AG08395 (cell line): Measurements from ENCODE around the gene PHRF1.
A peak's percentile ranks its signal among the peaks of the same experiment; 100 is the strongest.
"Not testable (repeated sequence)": the region's sequence is repeated elsewhere in the genome, so short reads cannot be mapped to it uniquely, and the experiment has no call there.

Experiments used
- DNase-seq: peaks from one replicate; pipeline ENCODE4 v3.0.0; 2012; ENCODE audit warnings: mixed read lengths, low spot score

PHRF1 gene

DNA sequence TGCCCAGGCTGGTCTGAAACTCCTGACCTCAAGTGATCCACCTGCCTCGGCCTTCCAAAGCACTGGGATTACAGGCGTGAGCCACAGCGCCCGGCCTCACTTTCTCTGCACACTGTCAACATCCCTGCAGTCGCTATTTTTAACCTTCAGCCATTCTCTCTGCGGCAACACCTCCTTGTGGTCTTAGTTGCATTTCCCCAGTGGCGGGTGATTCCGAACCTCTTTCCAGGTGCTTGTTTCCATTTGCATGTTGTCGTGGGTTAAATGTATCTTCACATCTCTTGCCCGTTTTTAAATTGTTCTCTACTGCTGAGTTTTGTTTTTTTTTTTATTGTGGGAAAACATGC lies 52.9 kb downstream of the PHRF1 start:
- no peak for DNase-seq

DNA sequence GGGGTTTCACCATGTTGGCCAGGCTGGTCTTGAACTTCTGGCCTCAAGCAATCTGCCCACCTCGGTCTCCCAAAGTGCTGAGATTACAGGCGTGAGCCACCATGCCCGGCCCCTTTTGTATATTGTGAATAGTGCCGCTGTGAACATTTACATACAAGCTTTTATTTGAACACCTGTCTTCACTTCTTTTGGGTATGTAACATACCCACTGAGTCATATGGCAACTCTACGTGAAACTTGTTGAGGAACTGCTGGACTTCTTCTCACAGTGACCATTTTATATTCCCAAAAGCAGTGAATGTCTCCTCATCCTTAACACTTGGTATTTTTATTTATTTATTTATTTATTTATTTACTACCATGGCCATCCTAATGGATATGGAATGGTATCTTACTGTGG lies 54.6 kb downstream of the PHRF1 start:
- DNase-seq = no peak

DNA sequence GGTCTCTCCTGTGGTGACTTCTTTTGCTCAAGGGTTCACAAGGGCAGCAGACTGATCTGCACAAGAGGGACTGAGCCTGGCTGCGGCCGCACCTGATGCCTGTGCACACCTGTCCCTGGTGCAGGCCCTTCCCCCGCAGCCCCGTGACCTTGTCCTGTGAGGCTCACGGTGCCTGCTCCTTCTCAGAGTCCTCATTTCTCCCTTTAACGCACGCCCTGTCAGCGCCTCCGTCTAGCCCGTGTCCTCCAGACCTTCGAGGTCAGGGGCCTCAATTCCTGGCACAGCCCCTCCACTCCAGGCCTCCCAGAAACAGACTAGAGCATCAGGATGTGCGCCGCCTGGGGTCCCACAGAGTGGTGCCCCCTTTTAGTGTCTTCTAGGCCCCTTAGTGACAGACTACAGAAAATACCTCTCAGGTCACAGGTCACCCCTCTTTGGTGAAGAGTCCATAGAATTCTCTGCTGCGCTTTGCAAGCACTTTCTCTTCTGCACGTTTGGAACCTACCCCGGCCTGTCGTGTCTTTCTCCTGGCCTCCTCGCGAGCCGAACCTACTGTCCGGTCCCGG lies 59.8 kb downstream of the PHRF1 start:
- no peak for DNase-seq

DNA sequence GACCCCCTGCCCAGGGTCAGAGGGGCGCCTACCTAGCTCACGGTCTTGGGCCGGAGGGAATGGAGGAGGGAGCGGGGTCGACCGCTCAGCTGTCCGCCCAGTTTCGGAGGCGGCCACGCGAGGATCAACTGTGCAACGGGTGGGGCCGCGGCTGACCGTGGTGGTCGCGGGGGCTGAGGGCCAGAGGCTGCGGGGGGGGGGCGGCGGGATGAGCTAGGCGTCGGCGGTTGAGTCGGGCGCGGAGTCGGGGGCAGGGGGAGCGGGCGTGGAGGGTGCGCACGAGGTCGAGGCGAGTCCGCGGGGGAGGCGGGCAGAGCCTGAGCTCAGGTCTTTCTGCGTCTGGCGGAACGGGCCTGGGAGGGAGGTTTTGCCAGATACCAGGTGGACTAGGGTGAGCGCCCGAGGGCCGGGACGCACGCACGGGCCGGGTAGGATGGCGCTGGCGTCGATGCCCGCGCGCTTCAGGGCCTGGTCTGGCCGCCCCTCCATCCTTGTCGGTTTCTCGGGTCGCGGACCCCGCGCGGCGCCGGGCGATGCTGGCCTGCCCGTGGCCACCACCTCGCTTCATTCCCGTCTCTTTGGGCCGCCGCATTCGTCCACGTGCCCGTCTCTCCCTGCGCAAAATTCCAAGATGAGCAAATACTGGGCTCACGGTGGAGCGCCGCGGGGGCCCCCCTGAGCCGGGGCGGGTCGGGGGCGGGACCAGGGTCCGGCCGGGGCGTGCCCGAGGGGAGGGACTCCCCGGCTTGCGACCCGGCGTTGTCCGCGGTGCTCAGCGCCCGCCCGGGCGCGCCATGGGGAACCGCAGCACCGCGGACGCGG lies 60.5 kb downstream of the PHRF1 start, which contains the start of gene DRD4:
TSS of gene DRD4 (plus strand) at position 759 of the 822 bp plus-strand sequence. CDS start at position 795, 36 bp downstream.
- DNase-seq = peak; percentile 67

DNA sequence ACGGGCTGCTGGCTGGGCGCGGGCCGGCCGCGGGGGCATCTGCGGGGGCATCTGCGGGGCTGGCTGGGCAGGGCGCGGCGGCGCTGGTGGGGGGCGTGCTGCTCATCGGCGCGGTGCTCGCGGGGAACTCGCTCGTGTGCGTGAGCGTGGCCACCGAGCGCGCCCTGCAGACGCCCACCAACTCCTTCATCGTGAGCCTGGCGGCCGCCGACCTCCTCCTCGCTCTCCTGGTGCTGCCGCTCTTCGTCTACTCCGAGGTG lies 61.0 kb downstream of the PHRF1 start:
- DNase-seq = no peak

DNA sequence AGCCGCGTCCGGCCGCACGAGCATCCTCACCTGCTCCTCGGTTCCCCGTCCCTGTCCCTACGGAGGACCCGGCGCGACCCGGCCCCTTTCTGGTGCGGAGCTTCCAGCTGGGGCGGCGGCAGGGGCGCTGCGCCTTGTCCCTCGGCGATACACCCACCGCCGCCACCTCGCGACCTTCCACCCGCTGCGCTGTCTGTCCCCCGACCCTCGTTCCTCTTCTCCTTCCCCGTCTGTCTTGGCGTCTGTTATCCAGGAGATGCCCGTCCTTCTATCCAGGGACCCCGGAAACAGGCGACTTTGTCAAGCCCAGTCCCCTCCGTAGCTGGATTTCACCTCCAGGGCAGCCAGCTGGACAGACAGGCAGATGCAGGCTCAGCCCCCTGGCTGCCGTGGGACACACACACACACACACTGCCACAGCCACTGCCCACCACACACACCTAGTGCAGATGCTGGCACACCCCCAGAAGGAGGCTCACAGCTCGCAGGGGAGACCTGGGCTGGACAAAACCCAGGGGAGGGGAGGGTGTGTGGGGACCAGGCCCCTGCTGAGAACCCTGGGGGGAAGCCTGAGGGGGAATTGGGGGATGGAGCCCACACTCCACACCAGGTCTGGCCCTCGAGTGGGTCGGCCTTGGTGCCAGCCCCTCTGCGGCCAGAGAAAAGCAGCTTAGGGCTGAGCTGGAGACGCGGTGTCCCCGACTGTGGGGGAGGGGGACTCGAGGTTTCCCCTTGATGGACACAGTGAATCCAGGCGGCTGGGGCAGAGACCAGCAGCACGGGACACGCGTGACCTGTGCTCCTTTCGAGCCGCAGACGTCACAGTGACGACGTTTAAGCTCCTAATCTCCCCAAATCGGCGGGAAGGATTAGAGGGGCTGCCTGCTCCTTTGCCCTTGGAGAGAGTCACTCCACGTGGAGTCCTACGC lies 61.6 kb downstream of the PHRF1 start:
- DNase-seq = no peak

DNA sequence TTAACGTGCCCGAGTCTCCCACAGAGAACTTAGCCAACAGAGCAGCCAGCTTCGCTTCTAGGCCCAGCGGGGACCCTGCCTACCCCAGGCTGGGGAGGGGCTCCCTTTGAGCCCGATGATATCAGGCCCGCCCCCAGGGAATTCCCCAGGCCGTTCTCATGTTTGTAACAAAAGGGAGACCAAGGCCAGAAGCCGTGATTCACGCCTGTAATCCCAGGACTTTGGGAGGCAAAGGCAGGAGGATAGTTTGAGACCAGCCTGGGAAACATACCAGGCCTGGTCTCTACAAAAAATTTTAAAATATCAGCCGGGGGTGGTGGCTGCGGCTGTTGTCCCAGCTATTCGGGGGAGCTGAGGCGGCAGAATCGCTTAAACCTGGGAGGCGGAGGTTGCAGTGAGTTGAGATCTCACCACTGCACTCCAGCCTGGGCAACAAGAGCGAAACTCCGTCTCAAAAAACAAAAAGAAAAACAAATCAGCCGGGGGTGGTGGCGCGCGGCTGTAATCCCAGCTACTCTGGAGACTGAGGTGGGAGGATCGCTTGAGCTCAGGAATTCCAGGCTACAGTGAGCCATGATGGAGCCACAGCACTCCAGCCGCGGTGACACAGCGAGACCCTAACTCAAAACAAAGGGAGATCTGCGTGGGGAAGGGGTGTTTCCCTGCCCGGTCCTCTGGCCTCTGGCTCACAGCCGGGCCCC lies 62.5 kb downstream of the PHRF1 start:
- no peak for DNase-seq

DNA sequence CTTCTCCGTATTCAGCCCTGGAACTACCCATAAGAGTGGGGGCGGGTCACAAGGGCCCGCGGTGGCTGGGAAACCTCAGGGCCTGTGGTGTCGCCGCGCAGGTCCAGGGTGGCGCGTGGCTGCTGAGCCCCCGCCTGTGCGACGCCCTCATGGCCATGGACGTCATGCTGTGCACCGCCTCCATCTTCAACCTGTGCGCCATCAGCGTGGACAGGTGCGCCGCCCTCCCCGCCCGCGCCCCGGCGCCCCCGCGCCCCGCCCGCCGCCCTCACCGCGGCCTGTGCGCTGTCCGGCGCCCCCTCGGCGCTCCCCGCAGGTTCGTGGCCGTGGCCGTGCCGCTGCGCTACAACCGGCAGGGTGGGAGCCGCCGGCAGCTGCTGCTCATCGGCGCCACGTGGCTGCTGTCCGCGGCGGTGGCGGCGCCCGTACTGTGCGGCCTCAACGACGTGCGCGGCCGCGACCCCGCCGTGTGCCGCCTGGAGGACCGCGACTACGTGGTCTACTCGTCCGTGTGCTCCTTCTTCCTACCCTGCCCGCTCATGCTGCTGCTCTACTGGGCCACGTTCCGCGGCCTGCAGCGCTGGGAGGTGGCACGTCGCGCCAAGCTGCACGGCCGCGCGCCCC lies 63.2 kb downstream of the PHRF1 start:
- no peak for DNase-seq

DNA sequence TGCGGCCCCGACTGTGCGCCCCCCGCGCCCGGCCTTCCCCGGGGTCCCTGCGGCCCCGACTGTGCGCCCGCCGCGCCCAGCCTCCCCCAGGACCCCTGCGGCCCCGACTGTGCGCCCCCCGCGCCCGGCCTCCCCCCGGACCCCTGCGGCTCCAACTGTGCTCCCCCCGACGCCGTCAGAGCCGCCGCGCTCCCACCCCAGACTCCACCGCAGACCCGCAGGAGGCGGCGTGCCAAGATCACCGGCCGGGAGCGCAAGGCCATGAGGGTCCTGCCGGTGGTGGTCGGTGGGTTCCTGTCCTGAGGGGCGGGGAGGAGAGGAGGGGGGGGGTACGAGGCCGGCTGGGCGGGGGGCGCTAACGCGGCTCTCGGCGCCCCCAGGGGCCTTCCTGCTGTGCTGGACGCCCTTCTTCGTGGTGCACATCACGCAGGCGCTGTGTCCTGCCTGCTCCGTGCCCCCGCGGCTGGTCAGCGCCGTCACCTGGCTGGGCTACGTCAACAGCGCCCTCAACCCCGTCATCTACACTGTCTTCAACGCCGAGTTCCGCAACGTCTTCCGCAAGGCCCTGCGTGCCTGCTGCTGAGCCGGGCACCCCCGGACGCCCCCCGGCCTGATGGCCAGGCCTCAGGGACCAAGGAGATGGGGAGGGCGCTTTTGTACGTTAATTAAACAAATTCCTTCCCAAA lies 63.9 kb downstream of the PHRF1 start:
- no peak for DNase-seq

DNA sequence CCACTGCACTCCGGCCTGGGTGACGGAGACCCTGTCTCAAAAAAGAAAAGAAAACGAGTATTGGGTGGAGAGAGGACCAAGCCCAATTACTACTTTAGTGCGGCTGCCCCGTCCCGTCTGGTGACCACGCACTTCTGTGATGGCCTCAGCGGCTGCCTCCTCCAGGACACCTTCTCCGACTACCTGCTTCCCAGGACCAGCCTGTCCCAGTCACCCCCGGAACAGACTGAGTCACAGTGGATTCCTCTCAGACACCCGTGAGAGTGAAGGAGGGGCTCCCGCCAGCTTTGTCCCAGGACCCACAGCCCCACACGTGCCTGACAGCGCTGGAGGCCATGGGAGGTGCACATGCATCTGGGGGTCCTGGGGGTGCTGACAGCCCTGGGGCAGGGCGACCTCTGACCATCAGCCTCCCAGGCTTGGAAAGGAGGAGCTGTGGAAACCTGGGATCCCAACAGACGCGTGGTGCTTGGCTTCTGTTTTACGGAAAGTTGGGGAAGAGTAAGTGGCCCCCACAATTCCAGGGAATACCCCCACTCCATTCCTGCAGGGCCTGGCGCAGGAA lies 65.6 kb downstream of the PHRF1 start:
- DNase-seq = no peak

DNA sequence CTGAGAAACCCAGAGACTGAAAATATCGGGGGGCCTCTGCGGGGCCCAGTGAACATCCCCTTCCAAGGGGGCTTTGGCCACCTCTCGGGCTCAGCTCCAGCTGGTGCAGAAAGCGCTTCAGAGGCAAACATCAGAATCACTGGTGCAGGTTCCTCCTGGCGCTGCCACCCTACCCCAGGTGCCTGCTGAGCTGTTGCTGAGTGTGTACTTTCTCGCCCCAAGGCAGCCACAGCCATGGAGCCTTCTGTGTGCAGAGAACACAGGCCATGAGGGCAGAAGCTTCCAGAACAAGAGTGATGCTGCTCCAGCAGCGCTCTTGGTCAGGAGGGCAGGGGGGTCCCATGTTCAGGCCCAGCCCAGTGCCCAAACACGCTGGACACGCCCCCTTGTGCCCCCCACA lies 67.1 kb downstream of the PHRF1 start:
- no peak for DNase-seq

DNA sequence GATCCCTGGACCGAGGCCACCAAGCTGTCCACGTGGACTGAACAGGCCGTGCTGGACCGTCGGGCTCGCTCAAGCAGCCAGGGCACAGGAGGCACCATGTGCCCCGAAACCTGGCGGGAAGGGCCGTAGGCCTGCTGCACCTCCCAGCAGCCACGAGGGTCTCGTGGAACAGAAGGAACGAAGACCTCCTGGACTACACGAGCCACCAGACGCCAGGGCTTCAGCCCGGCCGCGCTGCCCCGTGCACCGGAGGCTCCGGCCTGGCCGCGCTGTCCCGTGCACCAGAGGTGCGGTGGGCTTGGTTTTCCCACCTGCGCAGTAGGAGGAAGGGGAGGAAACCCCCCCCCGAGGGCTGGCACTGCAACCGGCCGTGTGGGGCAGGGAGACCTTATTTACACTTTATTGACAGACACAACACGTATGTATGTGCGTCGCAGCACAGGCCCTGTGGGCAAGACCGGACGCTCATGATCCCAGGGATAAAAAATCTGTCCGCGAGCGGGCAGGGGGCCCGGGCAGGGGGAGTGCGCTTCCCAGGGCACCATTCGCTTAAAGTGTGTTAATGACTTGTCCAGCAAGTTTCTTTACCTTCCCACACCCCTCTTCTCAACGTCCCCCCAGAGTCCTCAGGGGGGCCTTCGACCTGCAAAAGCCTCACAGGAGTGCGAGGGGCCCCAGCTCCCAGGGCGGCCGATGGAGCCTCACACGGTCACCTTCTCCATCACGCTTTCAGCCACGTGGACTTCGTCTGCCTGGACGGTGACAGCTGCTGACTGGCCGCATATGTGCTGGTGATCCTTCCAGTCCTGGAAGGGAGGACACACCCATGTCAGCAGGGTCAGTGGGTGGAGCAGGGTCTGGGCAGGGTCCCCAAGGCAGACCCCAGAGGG lies 67.8 kb downstream of the PHRF1 start:
- no peak for DNase-seq

DNA sequence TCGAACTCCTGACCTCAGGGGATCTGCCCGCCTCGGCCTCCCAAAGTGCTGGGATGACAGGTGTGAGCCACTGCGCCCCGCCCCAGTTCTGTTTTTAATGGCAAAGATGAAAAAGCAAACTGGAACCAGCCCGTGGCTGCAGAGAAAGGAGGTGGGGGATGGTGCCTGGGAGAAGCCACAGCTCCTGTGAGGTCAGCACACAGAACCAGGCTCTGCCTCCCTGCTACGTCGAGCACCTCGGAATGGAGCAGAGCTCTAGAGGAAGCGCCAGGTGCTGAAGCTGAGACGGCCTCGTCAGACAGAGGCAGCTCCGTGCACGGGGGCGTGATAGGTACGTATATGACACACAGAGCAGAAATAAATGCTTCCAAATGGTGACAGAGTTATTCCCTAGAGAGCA lies 69.3 kb downstream of the PHRF1 start:
- no peak for DNase-seq

DNA sequence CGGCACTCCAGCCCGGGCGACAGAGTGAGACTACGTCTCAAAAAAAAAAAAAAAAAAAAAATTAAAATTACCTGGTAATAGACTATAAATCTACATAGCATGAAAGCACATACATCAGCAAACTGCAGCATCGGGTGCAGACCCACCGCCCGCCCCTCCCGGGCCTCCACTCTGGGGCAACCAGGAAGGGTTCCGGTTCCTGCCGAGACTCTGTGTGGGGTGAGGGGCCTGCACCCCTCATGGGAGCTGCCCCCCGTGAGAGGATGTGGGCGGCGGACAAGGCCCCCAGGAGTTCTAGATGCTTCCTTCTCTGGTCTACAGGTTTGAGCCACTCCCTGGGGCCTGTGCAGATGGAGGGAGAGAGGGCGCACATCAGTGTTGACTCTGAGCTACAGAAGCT lies 69.9 kb downstream of the PHRF1 start:
- DNase-seq = no peak

DNA sequence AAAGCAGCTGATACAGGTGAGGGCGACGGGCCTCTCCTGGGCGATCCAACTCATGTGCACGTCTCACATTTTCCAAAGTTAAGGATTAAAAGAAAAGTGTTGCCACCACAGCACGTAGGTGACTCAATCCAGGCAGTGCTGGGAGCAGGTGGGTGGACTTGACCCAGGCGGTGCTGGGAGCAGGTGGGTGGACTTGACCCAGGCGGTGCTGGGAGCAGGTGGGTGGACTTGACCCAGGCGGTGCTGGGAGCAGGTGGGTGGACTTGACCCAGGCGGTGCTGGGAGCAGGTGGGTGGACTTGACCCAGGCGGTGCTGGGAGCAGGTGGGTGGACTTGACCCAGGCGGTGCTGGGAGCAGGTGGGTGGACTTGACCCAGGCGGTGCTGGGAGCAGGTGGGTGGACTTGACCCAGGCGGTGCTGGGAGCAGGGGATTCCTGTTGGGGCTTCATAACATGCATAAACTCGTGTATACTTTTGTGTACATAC lies 71.4 kb downstream of the PHRF1 start:
- DNase-seq = not testable (repeated sequence)

DNA sequence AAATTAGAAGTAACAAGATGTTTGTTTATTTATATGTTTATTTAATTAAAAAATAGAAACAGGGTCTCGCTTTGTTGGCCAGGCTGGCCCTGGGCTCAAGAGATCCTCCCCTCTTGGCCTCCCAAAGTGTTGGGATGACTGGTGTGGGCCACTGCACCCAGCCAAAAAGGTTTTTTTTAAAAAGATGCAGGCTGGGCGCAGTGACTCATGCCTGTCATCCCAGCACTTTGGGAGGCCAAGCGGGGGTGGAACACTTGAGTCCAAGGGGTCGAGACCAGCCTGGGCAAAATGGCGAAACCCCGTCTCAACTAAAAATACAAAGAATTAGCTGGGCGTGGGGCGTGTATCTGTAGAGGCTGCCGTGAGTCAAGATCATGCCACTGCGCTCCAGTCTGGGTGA lies 74.2 kb downstream of the PHRF1 start:
- DNase-seq = no peak

DNA sequence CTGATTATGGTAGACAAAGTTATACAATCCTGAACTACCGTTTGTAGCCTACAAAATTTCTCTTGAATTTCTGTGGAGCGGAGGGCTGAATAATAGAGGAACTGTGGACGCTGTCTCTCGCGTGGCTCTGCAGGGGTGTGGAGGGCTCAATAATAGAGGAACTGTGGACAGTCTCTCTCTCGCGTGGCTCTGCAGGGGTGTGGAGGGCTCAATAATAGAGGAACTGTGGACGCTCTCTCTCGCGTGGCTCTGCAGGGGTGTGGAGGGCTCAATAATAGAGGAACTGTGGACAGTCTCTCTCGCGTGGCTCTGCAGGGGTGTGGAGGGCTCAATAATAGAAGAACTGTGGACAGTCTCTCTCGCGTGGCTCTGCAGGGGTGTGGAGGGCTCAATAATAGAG lies 76.9 kb downstream of the PHRF1 start:
- DNase-seq = not testable (repeated sequence)

DNA sequence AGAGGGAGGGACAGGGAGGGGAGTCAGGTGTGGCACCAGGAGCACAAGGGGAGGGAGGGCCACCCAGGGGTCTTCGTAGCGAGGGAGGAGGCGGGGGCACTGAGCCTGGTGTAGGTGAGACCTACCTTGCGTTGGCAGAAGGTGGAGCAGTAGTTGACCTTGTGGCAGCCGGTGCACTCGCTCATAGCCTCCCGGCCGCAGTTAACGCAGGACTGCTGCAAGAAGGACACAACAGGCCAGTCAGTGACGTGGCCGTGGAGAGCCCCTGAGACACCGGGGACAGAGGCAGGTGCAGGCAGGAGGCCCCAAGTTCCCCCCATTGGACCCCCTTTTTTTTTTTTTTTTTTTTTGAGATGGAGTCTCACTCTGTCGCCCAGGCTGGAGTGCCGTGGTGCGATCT lies 77.6 kb downstream of the PHRF1 start:
- DNase-seq = no peak

DNA sequence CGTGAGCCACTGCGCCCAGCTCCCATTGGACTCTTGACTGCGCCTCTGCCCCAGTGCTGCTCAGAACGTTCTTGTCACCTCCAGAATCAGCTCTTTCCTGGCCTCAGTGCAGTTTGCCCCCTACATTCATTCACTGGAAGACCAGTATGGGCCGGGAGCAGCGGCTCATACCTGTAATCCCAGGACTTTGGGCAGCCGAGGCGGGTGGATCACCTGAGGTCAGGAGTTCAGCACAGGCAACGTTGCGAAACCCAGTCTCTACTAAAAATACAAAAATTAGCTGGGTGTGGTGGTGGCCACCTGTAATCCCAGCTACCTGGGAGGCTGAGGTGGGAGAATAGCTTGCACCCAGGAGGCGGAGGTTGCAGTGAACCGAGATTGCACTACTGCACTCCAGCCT lies 78.2 kb downstream of the PHRF1 start:
- not testable (repeated sequence) for DNase-seq
